Loucy (cell line): ENCODE results near the gene ESYT2.

Experiments used
- EZH2phosphoT487 ChIP-seq: fragments of 200-600 bp; IDR thresholded peaks from 2 replicates; pipeline ENCODE4 v1.6.1; 2018; ENCODE audit warnings: antibody characterized with exemption, mild to moderate bottlenecking, moderate library complexity, borderline replicate concordance
- TF ChIP-seq, protein P1 (sequence below): fragments of 200-600 bp; sonication (generic); conservative IDR thresholded peaks from 2 replicates; pipeline ENCODE4 v1.5.1; 2014; ENCODE audit warnings: mild to moderate bottlenecking, antibody characterized with exemption, low read length

- TF ChIP-seq, protein P1, sequence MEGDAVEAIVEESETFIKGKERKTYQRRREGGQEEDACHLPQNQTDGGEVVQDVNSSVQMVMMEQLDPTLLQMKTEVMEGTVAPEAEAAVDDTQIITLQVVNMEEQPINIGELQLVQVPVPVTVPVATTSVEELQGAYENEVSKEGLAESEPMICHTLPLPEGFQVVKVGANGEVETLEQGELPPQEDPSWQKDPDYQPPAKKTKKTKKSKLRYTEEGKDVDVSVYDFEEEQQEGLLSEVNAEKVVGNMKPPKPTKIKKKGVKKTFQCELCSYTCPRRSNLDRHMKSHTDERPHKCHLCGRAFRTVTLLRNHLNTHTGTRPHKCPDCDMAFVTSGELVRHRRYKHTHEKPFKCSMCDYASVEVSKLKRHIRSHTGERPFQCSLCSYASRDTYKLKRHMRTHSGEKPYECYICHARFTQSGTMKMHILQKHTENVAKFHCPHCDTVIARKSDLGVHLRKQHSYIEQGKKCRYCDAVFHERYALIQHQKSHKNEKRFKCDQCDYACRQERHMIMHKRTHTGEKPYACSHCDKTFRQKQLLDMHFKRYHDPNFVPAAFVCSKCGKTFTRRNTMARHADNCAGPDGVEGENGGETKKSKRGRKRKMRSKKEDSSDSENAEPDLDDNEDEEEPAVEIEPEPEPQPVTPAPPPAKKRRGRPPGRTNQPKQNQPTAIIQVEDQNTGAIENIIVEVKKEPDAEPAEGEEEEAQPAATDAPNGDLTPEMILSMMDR = no peak
- TF ChIP-seq EZH2phosphoT487 = no peak
Measured at GRCh38 chr7:158810846-158811245, 18.5 kb downstream of the ESYT2 start.
